ENCODE results near the gene R3HDM4.
"Not testable (repeated sequence)": the region's sequence is repeated elsewhere in the genome, so short reads cannot be mapped to it uniquely, and the experiment has no call there.

The R3HDM4 gene

DNA sequence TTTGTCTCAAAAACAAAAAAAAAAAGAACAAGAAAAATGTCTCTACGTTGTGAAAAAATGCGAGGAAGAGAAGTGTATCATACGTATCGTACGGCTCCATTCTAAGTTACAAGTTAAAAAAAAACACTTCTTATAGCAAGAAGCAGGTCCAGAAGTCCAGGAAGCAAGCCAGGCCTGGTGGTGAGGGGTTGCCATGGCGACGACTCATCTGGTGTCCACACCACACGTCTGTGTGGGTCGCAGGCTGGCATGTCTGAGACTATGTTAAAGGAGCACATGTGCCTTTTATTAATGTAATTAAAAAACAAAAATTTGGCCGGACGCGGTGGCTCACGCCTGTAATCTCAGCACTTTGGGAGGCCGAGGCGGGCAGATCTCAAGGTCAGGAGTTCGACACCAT is 25.9 kb downstream of the R3HDM4 start:
- DNase-seq (ENCODE audit: low read depth in 1 of 2, low spot score in 1 of 2) = no peak
- in situ Hi-C loops (cut with HindIII; ENCODE audit: low pct_unique_long_range_greater_than_20kb, low sequenced_read_pairs) = no loop called here
- no peak for TF ChIP-seq JUND (IDR thresholded peaks at IDR 0.05; ENCODE audit: low read depth)

DNA sequence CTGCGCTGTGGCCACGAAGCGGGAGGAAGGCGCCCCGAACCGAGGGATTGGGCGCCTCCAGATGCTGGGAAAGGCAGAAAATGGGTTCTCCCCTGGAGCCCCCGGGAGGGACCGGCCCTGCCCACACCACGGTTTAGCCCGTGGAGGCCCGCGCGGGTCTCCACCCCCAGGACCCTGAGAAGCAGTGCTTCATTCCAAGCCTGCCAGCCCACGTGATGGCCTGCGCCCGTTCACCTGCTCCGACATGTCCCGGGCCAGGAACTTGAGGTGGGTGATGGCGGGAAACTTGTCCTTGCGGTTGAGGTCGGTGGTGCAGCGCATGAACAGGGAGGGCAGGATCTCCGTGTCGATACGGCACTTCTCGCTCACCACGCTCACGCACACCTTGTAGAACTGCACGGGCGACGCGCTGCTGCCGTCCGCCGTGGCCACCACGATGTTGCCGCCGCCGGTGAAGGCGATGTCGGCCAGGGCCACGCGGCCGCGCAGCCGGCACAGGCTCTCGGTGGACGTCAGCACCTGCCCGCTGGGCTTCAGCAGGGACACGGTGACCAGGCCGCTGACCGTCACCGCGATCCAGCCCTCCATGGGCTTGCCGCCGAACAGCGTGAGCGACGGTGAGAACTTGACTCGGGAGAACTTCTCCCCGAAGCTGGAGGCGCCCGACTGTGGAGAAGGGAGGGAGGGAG is 27.3 kb downstream of the R3HDM4 start:
- DNase-seq (ENCODE audit: low read depth in 1 of 2, low spot score in 1 of 2) = no peak
- no peak for TF ChIP-seq JUND (IDR thresholded peaks at IDR 0.05; ENCODE audit: low read depth)
- in situ Hi-C loops (cut with HindIII; ENCODE audit: low pct_unique_long_range_greater_than_20kb, low sequenced_read_pairs) = no loop called here

- no peak for TF ChIP-seq JUND (IDR thresholded peaks at IDR 0.05; ENCODE audit: low read depth)
- in situ Hi-C loops (cut with HindIII; ENCODE audit: low pct_unique_long_range_greater_than_20kb, low sequenced_read_pairs) = no loop called here
- DNase-seq (ENCODE audit: low read depth in 1 of 2, low spot score in 1 of 2) = no peak
Measured at GRCh38 chr19:884420-885211, 28.4 kb downstream of the R3HDM4 start.

DNA sequence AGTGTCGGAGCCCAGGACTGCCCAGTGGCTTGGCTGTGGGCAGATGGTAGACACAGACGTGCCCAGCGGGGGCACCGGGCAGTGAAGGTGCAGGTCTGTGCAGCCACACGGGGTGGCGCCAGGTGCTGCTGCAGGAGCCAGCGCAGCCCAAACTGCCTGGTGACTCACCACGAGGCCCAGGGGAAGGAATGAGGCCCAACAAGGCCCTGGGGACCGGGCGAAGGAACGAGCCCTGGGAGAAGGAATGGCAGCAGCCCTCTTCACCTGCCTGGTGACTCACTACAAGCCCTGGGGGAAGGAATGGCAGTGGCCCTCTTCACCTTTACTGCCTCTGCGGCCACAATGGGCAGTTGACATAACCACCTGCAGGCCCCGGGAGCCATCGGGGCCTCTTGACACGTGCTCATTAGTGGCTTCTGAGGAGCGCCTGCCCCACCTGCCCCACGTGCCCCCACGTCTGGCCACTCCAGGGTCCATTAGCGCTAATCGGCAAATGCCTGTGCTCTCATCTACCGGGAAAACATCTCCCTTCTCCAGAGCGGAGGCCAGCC is 29.3 kb downstream of the R3HDM4 start:
- no peak for TF ChIP-seq JUND (IDR thresholded peaks at IDR 0.05; ENCODE audit: low read depth)
- in situ Hi-C loops (cut with HindIII; ENCODE audit: low pct_unique_long_range_greater_than_20kb, low sequenced_read_pairs) = no loop called here
- peak; percentile 64 to 79 for DNase-seq (ENCODE audit: low read depth in 1 of 2, low spot score in 1 of 2)

DNA sequence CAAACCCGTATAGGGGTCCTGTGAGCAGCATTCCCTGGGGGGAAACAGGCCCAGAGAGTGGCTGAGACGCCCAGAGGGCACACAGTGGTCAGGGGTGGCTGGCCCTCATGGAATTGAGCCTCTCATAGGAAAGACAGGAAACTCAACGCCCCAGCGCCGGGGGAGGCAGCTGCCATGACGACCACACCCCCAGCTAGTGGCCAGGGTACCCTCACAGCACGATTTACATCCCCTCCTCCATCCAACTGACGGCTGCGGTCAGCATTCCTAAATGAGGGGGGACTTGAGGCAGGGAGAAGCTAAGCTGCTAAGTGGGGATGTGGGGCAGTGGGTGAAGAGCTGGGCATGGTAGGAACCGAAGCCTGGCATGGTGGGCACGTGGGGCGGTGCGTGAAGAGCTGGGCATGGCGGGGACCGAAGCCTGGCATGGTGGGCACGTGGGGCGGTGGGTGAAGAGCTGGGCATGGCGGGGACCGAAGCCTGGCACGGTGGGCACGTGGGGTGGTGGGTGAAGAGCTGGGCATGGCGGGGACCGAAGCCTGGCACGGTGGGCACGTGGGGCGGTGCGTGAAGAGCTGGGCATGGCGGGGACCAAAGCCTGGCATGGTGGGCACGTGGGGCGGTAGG is 30.0 kb downstream of the R3HDM4 start:
- in situ Hi-C loops (cut with HindIII; ENCODE audit: low pct_unique_long_range_greater_than_20kb, low sequenced_read_pairs) = no loop called here
- no peak for DNase-seq (ENCODE audit: low read depth in 1 of 2, low spot score in 1 of 2)
- TF ChIP-seq JUND (IDR thresholded peaks at IDR 0.05; ENCODE audit: low read depth) = no peak

- no peak for DNase-seq (ENCODE audit: low read depth in 1 of 2, low spot score in 1 of 2)
- in situ Hi-C loops (cut with HindIII; ENCODE audit: low pct_unique_long_range_greater_than_20kb, low sequenced_read_pairs) = no loop called here
- no peak for TF ChIP-seq JUND (IDR thresholded peaks at IDR 0.05; ENCODE audit: low read depth)
Measured at GRCh38 chr19:881385-882071, 31.5 kb downstream of the R3HDM4 start.

- no peak for TF ChIP-seq JUND (IDR thresholded peaks at IDR 0.05; ENCODE audit: low read depth)
- in situ Hi-C loops (cut with HindIII; ENCODE audit: low pct_unique_long_range_greater_than_20kb, low sequenced_read_pairs) = no loop called here
- no peak for DNase-seq (ENCODE audit: low read depth in 1 of 2, low spot score in 1 of 2)
Measured at GRCh38 chr19:879711-880438, 33.1 kb downstream of the R3HDM4 start.

GRCh38 chr19:878751-879561 is 34.1 kb downstream of the R3HDM4 start:
- in situ Hi-C loops (cut with HindIII; ENCODE audit: low pct_unique_long_range_greater_than_20kb, low sequenced_read_pairs); DNase-seq (ENCODE audit: low read depth in 1 of 2, low spot score in 1 of 2): not testable (repeated sequence)

DNA sequence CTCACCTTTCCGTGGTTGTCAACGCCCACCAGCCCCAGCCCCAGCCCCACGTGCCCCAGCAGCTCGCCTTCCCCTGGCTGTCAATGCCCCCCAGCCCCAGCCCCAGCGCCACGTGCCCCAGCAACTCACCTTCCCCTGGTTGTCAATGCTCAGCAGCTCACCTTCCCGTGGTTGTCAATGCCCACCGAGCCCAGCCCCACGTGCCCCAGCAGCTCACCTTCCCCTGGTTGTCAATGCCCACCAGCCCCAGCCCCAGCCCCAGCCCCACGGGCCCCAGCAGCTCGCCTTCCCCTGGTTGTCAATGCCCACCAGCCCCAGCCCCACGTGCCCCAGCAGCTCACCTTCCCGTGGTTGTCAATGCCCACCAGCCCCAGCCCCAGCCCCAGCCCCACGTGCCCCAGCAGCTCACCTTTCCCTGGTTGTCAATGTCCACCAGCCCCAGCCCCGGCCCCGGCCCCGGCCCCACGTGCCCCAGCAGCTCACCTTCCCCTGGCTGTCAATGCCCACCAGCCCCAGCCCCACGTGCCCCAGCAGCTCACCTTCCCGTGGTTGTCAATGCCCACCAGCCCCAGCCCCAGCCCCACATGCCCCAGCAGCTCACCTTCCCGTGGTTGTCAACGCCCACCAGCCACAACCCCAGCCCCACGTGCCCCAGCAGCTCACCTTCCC is 34.9 kb downstream of the R3HDM4 start:
- DNase-seq (ENCODE audit: low read depth in 1 of 2, low spot score in 1 of 2); in situ Hi-C loops (cut with HindIII; ENCODE audit: low pct_unique_long_range_greater_than_20kb, low sequenced_read_pairs): not testable (repeated sequence)

DNA sequence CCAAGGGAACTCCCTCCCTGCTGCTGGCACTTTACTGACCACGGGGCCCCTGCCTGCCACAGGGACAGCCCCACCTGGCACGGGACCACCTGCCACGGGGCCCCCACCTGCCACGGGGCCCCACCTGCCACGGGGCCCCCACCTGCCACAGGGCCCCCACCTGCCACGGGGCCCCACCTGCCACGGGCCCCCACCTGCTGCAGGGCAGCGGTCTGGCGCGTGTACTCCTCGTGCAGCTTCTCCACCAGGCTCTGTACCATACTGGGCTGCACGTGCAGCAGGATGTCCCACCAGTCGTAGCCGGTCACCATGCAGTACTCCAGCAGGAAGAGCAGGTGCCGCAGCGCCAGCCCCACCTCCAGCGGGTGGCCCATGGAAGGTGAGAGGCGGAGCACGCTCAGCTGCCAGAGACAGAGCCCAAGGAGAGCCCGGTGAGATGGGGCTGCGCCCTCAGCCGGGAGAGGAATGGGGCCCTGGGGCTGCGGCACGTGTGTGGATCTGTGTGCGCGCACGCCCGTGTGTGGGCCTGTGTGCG is 36.2 kb downstream of the R3HDM4 start:
- DNase-seq (ENCODE audit: low read depth in 1 of 2, low spot score in 1 of 2) = no peak
- in situ Hi-C loops (cut with HindIII; ENCODE audit: low pct_unique_long_range_greater_than_20kb, low sequenced_read_pairs) = no loop called here
- TF ChIP-seq JUND (IDR thresholded peaks at IDR 0.05; ENCODE audit: low read depth) = no peak

GRCh38 chr19:876089-876488 is 36.9 kb downstream of the R3HDM4 start:
- no peak for DNase-seq (ENCODE audit: low read depth in 1 of 2, low spot score in 1 of 2)
- TF ChIP-seq JUND (IDR thresholded peaks at IDR 0.05; ENCODE audit: low read depth) = no peak
- in situ Hi-C loops (cut with HindIII; ENCODE audit: low pct_unique_long_range_greater_than_20kb, low sequenced_read_pairs) = no loop called here

Measured in T47D (cell line).